Uterus (tissue), 4 donors: ENCODE data around the gene RAB15. TPM values are rescaled to one million over a fixed set of nuclear protein-coding genes. Genes with fewer than 3 reads are reported as not detected.

ENCODE experiments used
- DNase-seq, 2 donors: peaks; one replicate each; pipeline ENCODE4 v3.0.0-alpha.2; 2019 to 2020
- H3K27ac ChIP-seq, 2 donors: fragments of 200-600 bp; sonication (generic); 1 replicate in 1 of 2; 2 replicates in 1 of 2; pipeline ENCODE4 v1.5.1; 2016 to 2018
- H3K27me3 ChIP-seq, 2 donors: fragments of 200-600 bp; sonication (generic); one replicate each; pipeline ENCODE4 v1.5.1; 2018 to 2019; ENCODE audit warnings: control low read depth in 1 of 2
- H3K36me3 ChIP-seq, 2 donors: fragments of 200-600 bp; sonication (generic); one replicate each; pipeline ENCODE4 v1.5.1; 2019; ENCODE audit warnings: control low read depth in 1 of 2
- H3K4me1 ChIP-seq, 2 donors: fragments of 200-600 bp; sonication (generic); one replicate each; pipeline ENCODE4 v1.5.1; 2018 to 2019; ENCODE audit warnings: control low read depth in 1 of 2
- H3K4me3 ChIP-seq, 2 donors: fragments of 200-600 bp; sonication (generic); 1 replicate in 1 of 2; 2 replicates in 1 of 2; pipeline ENCODE4 v1.5.1; 2018 to 2019; ENCODE audit warnings: mild to moderate bottlenecking in 1 of 2
- H3K9me3 ChIP-seq, 2 donors: fragments of 200-600 bp; sonication (generic); one replicate each; pipeline ENCODE4 v1.5.1; 2019; ENCODE audit warnings: control low read depth in 1 of 2
- CTCF ChIP-seq, 4 experiments: fragments of 200-600 bp in 2 of 4; fragments of 450-650 bp in 2 of 4; sonication (generic) in 2 of 4; IDR thresholded peaks; one replicate each; pipeline ENCODE4 v1.5.1; 2016 to 2019; ENCODE audit warnings: antibody characterized with exemption in 4 of 4, mild to moderate bottlenecking in 2 of 4, moderate library complexity in 1 of 4
- POLR2A ChIP-seq, 2 donors: fragments of 450-650 bp; IDR thresholded peaks; one replicate each; pipeline ENCODE4 v1.6.1; 2016; ENCODE audit warnings: antibody characterized with exemption in 2 of 2, mild to moderate bottlenecking in 1 of 2, moderate library complexity in 1 of 2
- intact Hi-C: fragments of 100-400 bp; cut with DNase I; formaldehyde crosslinking; loops from one replicate; pipeline ENCODE4 v1.15.1; 2023; ENCODE audit warnings: low total_unique reads
- total RNA-seq, 4 donors: library from RNA; depleted of rRNA in 3 of 4; stranded (reverse); fragments of >200 nt in 3 of 4; gene quantifications; one replicate each; pipeline versions ENCODE4 v1.1.0 to v1.2.4, GENCODE V29; 2014 to 2023
- donor health status: DM: yes; HTN: yes; CAD: no.

Gene RAB15
- total RNA-seq, 4 donors from 2014 or later: 1.0 to 3.8 (median 3.4) TPM; not detected in 1

GRCh38 chr14:64990296-64990695 is 18.2 kb upstream of the RAB15 start:
- H3K27me3 ChIP-seq: no peaks in the 10 kb centered on the region
- H3K9me3 ChIP-seq: no peaks in the 10 kb centered on the region
- TF ChIP-seq POLR2A (IDR thresholded peaks at IDR 0.05): no peak
- TF ChIP-seq CTCF (IDR thresholded peaks at IDR 0.05): no peak
- intact Hi-C loops: no loop called here
- no peak overlapping the region for H3K4me3 ChIP-seq
- no peaks in the 10 kb centered on the region for H3K36me3 ChIP-seq
- no peak overlapping the region for H3K27ac ChIP-seq
- no peak for DNase-seq
- H3K4me1 ChIP-seq: no peaks in the 10 kb centered on the region

- Histone ChIP-seq H3K36me3 (no peaks in the 10 kb centered on the region), H3K27ac (peak overlapping the region; percentile 74 to 83), H3K4me3 (peak overlapping the region; percentile 59 to 73), H3K9me3 (no peaks in the 10 kb centered on the region), H3K27me3 (no peaks in the 10 kb centered on the region), H3K4me1 (no peaks in the 10 kb centered on the region)
- TF ChIP-seq CTCF (IDR thresholded peaks at IDR 0.05): no peak
- TF ChIP-seq POLR2A (IDR thresholded peaks at IDR 0.05): no peak
- no peak for DNase-seq
- intact Hi-C loops: no loop called here
Measured at GRCh38 chr14:64987438-64987767, 15.3 kb upstream of the RAB15 start.

- intact Hi-C loops: no loop called here
- H3K27ac ChIP-seq: peak within 1 kb of the TSS; percentile 74 to 83
Measured at GRCh38 chr14:64986648-64987437, 14.7 kb upstream of the RAB15 start, which contains the start of gene FNTB. Gene FNTB, plus strand, starts transcription at chr14:64986895. Its CDS starts 59 bp downstream, at chr14:64986954.

GRCh38 chr14:64983439-64984310 is 11.5 kb upstream of the RAB15 start:
- no peak for DNase-seq
- no peak for TF ChIP-seq POLR2A (IDR thresholded peaks at IDR 0.05)
- TF ChIP-seq CTCF (IDR thresholded peaks at IDR 0.05): peak; percentile 50 to 83 (median 68)
- Histone ChIP-seq H3K4me3 (no peak overlapping the region), H3K36me3 (no peaks in the 10 kb centered on the region), H3K27ac (peak overlapping the region in 1 of 2 donors; percentile 43), H3K4me1 (no peaks in the 10 kb centered on the region), H3K27me3 (no peaks in the 10 kb centered on the region), H3K9me3 (no peaks in the 10 kb centered on the region)
- intact Hi-C loops: no loop called here

More at GRCh38 chr14:64986648-64987437, 14.7 kb upstream of the RAB15 start, which contains the start of gene FNTB:
- TF ChIP-seq CTCF (IDR thresholded peaks at IDR 0.05): peak; percentile 67 to 91 (median 82)
- peak; percentile 30 to 37 for TF ChIP-seq POLR2A (IDR thresholded peaks at IDR 0.05)
- Histone ChIP-seq H3K36me3 (no peaks in the 10 kb centered on the region), H3K4me3 (peak within 1 kb of the TSS; percentile 59 to 73), H3K27me3 (no peaks in the 10 kb centered on the region), H3K4me1 (no peaks in the 10 kb centered on the region), H3K9me3 (no peaks in the 10 kb centered on the region)
- DNase-seq: peak; percentile 95
